ENCODE measurements around the gene JMJD8. TPM values are rescaled to one million over a fixed set of nuclear protein-coding genes. Genes with fewer than 3 reads are reported as not detected.

Gene JMJD8
- total RNA-seq, 4 donors from 2014 or later, result 22.8 to 81.8 (median 41.0) TPM

DNA sequence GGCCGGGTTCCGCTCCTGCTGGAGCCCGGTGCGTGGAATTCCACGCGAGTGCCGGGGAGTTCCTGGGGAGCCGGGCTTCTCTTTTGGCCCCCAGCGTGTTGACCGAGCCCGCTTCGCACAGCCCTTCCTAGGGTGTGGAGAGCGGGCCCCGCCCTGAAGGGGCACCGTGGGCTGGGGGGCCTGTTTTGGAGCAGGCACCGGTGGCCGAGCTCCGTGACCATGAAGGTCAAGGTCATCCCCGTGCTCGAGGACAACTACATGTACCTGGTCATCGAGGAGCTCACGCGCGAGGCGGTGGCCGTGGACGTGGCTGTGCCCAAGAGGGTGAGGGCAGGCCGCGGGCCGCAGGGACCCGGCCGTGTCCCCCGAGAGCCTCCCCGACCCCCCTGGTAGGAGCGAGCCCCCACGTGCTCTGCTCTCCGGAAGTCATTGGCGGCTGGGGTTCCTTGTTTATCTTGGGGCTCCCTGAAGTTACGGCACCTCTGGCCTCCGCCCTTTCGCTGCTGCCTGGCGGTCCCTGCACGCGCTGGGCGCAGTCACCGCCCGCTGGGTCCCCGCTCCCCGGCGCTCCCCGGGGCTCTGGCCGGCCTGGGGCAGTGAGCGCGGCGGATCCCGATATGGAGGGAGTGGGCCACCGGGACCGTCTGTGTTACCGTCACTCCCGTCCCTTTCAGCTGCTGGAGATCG lies 43.3 kb upstream of the JMJD8 start:
- peak in 1 of 2 donors; percentile 11 for TF ChIP-seq POLR2A (IDR thresholded peaks at IDR 0.05)
- TF ChIP-seq, protein P1, sequence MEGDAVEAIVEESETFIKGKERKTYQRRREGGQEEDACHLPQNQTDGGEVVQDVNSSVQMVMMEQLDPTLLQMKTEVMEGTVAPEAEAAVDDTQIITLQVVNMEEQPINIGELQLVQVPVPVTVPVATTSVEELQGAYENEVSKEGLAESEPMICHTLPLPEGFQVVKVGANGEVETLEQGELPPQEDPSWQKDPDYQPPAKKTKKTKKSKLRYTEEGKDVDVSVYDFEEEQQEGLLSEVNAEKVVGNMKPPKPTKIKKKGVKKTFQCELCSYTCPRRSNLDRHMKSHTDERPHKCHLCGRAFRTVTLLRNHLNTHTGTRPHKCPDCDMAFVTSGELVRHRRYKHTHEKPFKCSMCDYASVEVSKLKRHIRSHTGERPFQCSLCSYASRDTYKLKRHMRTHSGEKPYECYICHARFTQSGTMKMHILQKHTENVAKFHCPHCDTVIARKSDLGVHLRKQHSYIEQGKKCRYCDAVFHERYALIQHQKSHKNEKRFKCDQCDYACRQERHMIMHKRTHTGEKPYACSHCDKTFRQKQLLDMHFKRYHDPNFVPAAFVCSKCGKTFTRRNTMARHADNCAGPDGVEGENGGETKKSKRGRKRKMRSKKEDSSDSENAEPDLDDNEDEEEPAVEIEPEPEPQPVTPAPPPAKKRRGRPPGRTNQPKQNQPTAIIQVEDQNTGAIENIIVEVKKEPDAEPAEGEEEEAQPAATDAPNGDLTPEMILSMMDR (IDR thresholded peaks at IDR 0.05 in 4 of 5, conservative IDR thresholded peaks at IDR 0.05 in 1 of 5), result no peak
- Histone ChIP-seq H3K9me3 (no peaks in the 10 kb centered on the region), H3K36me3 (peaks cover 0 to 12% of the 10 kb centered on the region in 2 donors), H3K4me1 (peaks cover 6 to 11% of the 10 kb centered on the region in 2 donors), H3K27me3 (peaks cover 22 to 38% (median 34%) of the 10 kb centered on the region in 3 donors), H3K4me3 (peak overlapping the region; percentile 32 to 55 (median 51)), H3K27ac (no peak overlapping the region)
- intact Hi-C loops (cut with DNase I; ENCODE audit: low total_unique reads), result no loop called here
- in situ Hi-C loops (cut with MboI; ENCODE audit: low sequenced_read_pairs in 4 of 4), result no loop called here
- DNase-seq, result no peak
- peak in 1 of 2 donors; percentile 17 for ATAC-seq

DNA sequence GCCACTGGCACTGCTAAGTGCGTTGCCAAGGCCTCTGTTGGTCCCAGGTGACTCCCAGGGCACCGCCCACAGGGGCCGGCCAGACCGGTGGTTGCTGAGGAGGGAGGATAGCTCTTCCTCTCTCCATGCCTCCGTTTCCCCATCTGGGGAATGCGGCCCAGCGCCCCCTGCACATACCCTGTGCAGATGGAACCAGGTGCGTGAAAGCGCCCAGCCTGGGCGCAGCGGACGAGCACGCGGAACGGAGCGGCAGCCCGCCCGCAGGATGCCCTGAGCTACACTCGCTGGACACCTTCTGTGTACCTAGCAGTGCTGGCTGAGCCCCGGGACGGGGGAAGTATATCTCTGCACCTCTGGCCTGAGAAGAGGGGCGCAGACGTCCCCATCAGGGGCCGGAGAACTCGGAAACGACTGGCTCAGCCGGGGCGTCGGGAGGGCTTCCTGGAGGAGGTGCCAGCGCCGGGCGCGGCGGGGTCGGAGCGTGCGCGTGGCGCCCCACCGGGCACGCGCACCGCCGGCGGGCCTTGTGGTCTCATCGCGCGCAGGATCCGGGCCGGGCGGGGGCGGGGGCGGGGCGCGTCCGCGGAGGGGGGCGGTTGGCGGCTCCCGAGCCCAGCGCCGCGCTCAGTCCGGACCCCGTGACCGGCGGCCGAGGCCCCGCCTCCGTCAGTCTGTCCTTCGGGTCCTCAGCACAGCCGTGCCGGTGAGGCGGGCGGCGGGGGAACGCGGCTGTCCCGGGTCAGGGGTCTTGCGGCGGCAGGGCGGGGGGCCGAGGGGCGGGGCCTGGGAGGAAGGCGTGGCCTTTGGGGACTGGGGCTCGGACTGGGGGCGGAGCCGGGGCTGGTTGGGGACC lies 42.5 kb upstream of the JMJD8 start, which contains the start of the genes CCDC78 and HAGHL:
Gene CCDC78 (minus strand): TSS at position 6 of the 853 bp plus-strand sequence. CDS start 76 bp downstream, outside the sequence.
Gene HAGHL (plus strand): TSS at position 669 of the 853 bp plus-strand sequence. CDS start 404 bp downstream, outside the sequence.
- Histone ChIP-seq H3K27me3 (peaks cover 22 to 38% (median 34%) of the 10 kb centered on the region in 3 donors), H3K27ac (no peak within 1 kb of the TSS), H3K4me3 (peak within 1 kb of the TSS; percentile 32 to 55 (median 51)), H3K9me3 (no peaks in the 10 kb centered on the region), H3K36me3 (peaks cover 0 to 5% of the 10 kb centered on the region in 2 donors), H3K4me1 (peaks cover 9 to 13% of the 10 kb centered on the region in 2 donors)
- TF ChIP-seq, protein P1 (IDR thresholded peaks at IDR 0.05 in 4 of 5, conservative IDR thresholded peaks at IDR 0.05 in 1 of 5), result no peak
- no peak for TF ChIP-seq POLR2A (IDR thresholded peaks at IDR 0.05)
- in situ Hi-C loops (cut with MboI; ENCODE audit: low sequenced_read_pairs in 4 of 4) (no loop called here), intact Hi-C loops (cut with DNase I; ENCODE audit: low total_unique reads) (no loop called here)
- peak in 1 of 2 donors; percentile 26 for ATAC-seq
- no peak for DNase-seq

DNA sequence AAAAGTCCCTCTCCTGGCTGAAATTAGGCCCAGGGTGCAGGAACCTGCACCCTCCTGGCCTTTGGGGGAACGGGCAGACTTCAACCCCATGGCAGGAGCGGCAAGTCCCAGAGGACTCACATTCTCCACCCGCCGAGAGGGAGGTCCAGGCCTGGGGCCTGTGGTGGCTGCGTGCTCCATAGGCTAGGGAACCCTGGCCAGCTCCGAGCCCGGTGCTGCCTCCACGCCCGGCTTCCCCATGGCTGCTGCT lies 42.0 kb upstream of the JMJD8 start:
- Histone ChIP-seq H3K4me1 (peaks cover 12 to 16% of the 10 kb centered on the region in 2 donors), H3K9me3 (no peaks in the 10 kb centered on the region), H3K36me3 (peaks cover 0 to 5% of the 10 kb centered on the region in 2 donors), H3K4me3 (no peak overlapping the region), H3K27ac (no peak overlapping the region), H3K27me3 (peaks cover 22 to 38% (median 34%) of the 10 kb centered on the region in 3 donors)
- TF ChIP-seq, protein P1 (IDR thresholded peaks at IDR 0.05 in 4 of 5, conservative IDR thresholded peaks at IDR 0.05 in 1 of 5), result no peak
- no peak for TF ChIP-seq POLR2A (IDR thresholded peaks at IDR 0.05)
- DNase-seq (no peak), ATAC-seq (no peak)
- intact Hi-C loops (cut with DNase I; ENCODE audit: low total_unique reads) (no loop called here), in situ Hi-C loops (cut with MboI; ENCODE audit: low sequenced_read_pairs in 4 of 4) (no loop called here)

DNA sequence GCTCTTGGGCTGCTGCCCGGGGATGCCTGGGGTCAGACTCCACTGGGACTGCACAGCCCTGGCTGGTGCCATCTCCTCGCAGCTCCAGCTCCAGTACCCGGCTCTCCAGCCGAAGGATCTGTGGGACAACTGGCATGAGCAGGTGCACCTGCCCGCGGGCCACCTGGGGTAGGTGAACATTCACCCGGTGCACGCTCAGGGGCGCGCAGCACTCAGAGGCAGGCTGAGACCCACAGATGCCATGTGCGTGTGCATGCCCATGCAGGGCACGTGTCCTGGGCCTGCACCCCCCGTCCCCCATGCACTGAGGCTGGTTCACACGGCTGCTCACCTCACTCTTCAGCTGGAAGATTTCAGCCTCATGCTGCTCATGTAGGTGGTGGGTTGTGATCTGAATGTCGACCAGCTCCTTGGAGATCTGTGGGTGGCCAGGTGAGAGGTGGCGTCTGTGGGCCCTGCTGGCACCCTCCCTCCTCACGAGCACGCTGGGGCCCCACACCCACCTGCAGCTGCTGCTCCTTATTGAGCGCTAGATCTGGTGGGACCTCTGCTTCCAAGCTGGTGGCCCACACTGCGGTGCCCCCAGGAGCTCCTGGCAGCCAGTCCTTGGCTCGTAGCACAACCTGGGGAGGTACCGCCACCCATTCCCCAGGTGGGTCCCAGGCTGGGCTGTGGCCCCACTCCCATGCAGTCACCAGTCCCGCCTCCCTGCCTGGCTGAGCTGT lies 41.5 kb upstream of the JMJD8 start:
- intact Hi-C loops (cut with DNase I; ENCODE audit: low total_unique reads) (no loop called here), in situ Hi-C loops (cut with MboI; ENCODE audit: low sequenced_read_pairs in 4 of 4) (no loop called here)
- no peak for TF ChIP-seq POLR2A (IDR thresholded peaks at IDR 0.05)
- TF ChIP-seq, protein P1 (IDR thresholded peaks at IDR 0.05 in 4 of 5, conservative IDR thresholded peaks at IDR 0.05 in 1 of 5), result no peak
- Histone ChIP-seq H3K27me3 (peaks cover 22 to 38% (median 34%) of the 10 kb centered on the region in 3 donors), H3K4me1 (peaks cover 12 to 17% of the 10 kb centered on the region in 2 donors), H3K9me3 (no peaks in the 10 kb centered on the region), H3K4me3 (no peak overlapping the region), H3K27ac (no peak overlapping the region), H3K36me3 (peaks cover 0 to 4% of the 10 kb centered on the region in 2 donors)
- ATAC-seq (no peak), DNase-seq (no peak)
